Natural killer cell (primary cell): ENCODE measurements around the gene AK1. TPM values are rescaled to one million over a fixed set of nuclear protein-coding genes. Genes with fewer than 3 reads are reported as not detected.
"Not testable (repeated sequence)": the region's sequence is repeated elsewhere in the genome, so short reads cannot be mapped to it uniquely, and the experiment has no call there.

Experiments
- ATAC-seq, 3 donors: fragments of 150-1000 bp in 2 of 3; fragments of 200-7000 bp in 1 of 3; cut with Tn5 transposase; 1 replicate in 1 of 3; 2 replicates in 2 of 3; pipeline ENCODE4 v1.10.0; 2021; ENCODE audit warnings: mild to moderate bottlenecking in 2 of 3, moderate library complexity in 2 of 3
- DNase-seq, 2 donors: peaks; one replicate each; pipeline versions ENCODE4 v3.0.0 to v3.0.0-alpha.2; 2013 to 2021; ENCODE audit warnings: mixed read lengths in 1 of 2
- H3K27ac ChIP-seq: one replicate; pipeline ENCODE4 v1.5.1; 2013; ENCODE audit warnings: mild to moderate bottlenecking, low read length
- H3K27me3 ChIP-seq: one replicate; pipeline ENCODE4 v1.6.1; 2013; ENCODE audit warnings: low read length; ENCODE audit not compliant: control insufficient read depth, insufficient read depth
- H3K36me3 ChIP-seq: one replicate; pipeline ENCODE4 v1.6.1; 2013; ENCODE audit warnings: low read length; ENCODE audit not compliant: control insufficient read depth, insufficient read depth
- H3K4me1 ChIP-seq: one replicate; pipeline ENCODE4 v1.6.1; 2013; ENCODE audit warnings: low read length; ENCODE audit not compliant: control insufficient read depth, insufficient read depth
- H3K4me3 ChIP-seq: one replicate; pipeline ENCODE4 v1.5.1; 2013; ENCODE audit warnings: low read length
- H3K9me3 ChIP-seq: one replicate; pipeline ENCODE4 v1.6.1; 2013; ENCODE audit warnings: low read length; ENCODE audit not compliant: control insufficient read depth, insufficient read depth
- H3K27ac Mint-ChIP-seq, 2 donors: one replicate each; pipeline ENCODE4 v1.8.0; 2022; ENCODE audit warnings: mild to moderate bottlenecking in 2 of 2, mixed read lengths in 2 of 2, moderate library complexity in 1 of 2
- H3K27me3 Mint-ChIP-seq, 2 donors: one replicate each; pipeline ENCODE4 v1.8.0; 2022; ENCODE audit warnings: low read depth in 2 of 2, mixed read lengths in 2 of 2
- H3K36me3 Mint-ChIP-seq: one replicate; pipeline ENCODE4 v1.8.0; 2022; ENCODE audit warnings: mixed read lengths
- H3K4me1 Mint-ChIP-seq, 2 donors: one replicate each; pipeline ENCODE4 v1.8.0; 2022; ENCODE audit warnings: mixed read lengths in 2 of 2
- H3K4me3 Mint-ChIP-seq: one replicate; pipeline ENCODE4 v1.8.0; 2022; ENCODE audit warnings: mild to moderate bottlenecking, moderate library complexity, mixed read lengths
- H3K9me3 Mint-ChIP-seq, 2 donors: one replicate each; pipeline ENCODE4 v1.8.0; 2022; ENCODE audit warnings: mixed read lengths in 2 of 2
- CTCF ChIP-seq: fragments of 200-600 bp; IDR thresholded peaks from one replicate; pipeline ENCODE4 v1.8.0; 2022; ENCODE audit warnings: antibody characterized with exemption
- WGBS: methylation state at CpG from one replicate; pipeline ENCODE4 v1.1.7; 2013; ENCODE audit warnings: missing lambda C conversion rate; ENCODE audit not compliant: insufficient coverage; 5-methylcytosine and 5-hydroxymethylcytosine counted together
- intact Hi-C: fragments of 100-400 bp; cut with micrococcal nuclease; formaldehyde crosslinking; loops from one replicate; pipeline ENCODE4 v1.14.2; 2022
- total RNA-seq, 4 donors: library from RNA; stranded (reverse); fragments of 120-200 nt in 1 of 4; gene quantifications; one replicate each; pipeline versions ENCODE4 v1.2.3 to v1.2.4, GENCODE V29; 2013 to 2022

Gene AK1
- total RNA-seq, 3 donors from 2014 or later (not counting 1 experiment from before 2014, with no cell fraction given) = 47.3 to 76.3 (median 54.2) TPM

DNA sequence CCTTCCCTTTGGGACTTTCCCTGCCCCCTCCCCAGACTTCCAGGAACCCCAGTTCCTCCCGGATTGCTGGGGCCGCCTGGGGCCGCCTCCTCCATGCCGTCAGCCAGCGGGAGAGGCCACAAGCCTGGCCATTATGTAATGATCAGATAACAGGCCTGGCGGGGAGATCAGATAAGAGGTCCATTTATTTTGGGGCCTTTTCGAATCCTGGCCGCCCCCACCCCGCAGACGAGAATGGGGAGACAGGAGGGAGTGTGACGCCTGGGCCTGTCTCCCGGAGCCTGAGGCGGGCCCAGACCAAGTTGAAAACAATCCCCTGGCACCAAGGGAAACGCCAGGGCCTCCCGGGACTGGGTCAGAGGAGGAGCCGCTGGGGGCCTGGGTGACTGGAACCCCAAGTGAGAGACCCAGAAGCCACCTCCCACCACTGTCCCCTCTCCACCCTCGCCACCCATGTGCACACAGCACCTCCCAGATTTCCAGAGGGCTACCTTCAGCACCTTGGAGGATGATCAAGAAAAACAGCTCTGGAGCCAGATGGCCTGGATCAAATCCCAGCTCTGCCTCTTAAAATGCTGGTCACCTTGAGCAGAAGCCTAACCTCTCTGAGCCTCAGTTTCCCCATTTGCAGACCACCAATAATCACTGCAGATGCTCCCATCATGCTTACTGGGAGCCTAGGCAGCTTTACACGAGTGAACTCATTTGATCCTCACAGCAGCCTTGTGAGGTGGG, 30.9 kb downstream of the AK1 start:
- no peak for TF ChIP-seq CTCF
- Mint-ChIP-seq H3K27me3 (no peaks in the 10 kb centered on the region), H3K36me3 (peaks cover 9% of the 10 kb centered on the region), H3K9me3 (peaks cover 0 to 8% of the 10 kb centered on the region in 2 donors), H3K4me3 (no peak overlapping the region), H3K27ac (peak overlapping the region; percentile 14 to 22), H3K4me1 (peaks cover 3 to 15% of the 10 kb centered on the region in 2 donors)
- Histone ChIP-seq H3K4me3 (no peak overlapping the region), H3K4me1 (peaks cover 5% of the 10 kb centered on the region), H3K36me3 (peaks cover 3% of the 10 kb centered on the region), H3K9me3 (peaks cover 14% of the 10 kb centered on the region), H3K27me3 (no peaks in the 10 kb centered on the region), H3K27ac (no peak overlapping the region)
- ATAC-seq = no peak
- intact Hi-C loops = no loop called here
- DNase-seq = no peak
- 89% methylated on average over 18 of the region's 18 CpGs for WGBS

DNA sequence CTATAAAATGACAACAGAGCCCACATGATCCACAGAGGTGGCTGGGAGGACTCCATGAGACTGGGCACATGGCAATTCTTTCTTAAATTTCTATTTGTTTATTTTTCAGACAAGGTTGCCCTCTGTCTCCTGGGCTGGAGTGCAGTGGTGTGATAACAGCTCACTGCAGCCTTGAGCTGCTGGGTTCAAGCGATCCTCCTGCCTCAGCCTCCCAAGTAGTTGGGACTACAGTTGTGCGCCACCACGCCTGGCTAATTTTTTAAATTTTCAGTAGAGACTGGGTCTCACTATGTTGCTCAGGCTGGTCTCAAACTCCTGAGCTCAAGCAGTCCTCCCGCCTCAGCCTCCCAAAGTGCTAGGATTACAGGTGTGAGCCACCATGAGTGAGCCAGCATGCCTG, 31.9 kb downstream of the AK1 start:
- H3K9me3 Mint-ChIP-seq, ATAC-seq, H3K4me3 Mint-ChIP-seq, H3K36me3 Mint-ChIP-seq, H3K36me3 ChIP-seq, H3K4me3 ChIP-seq, H3K4me1 ChIP-seq, H3K27ac ChIP-seq, DNase-seq, intact Hi-C loops, H3K27me3 Mint-ChIP-seq, H3K27me3 ChIP-seq, H3K27ac Mint-ChIP-seq: not testable (repeated sequence)
- H3K9me3 ChIP-seq = peaks cover 14% of the 10 kb centered on the region
- H3K4me1 Mint-ChIP-seq = peaks cover 0 to 12% of the 10 kb centered on the region in 2 donors
- 96% methylated on average over 4 of the region's 4 CpGs for WGBS

DNA sequence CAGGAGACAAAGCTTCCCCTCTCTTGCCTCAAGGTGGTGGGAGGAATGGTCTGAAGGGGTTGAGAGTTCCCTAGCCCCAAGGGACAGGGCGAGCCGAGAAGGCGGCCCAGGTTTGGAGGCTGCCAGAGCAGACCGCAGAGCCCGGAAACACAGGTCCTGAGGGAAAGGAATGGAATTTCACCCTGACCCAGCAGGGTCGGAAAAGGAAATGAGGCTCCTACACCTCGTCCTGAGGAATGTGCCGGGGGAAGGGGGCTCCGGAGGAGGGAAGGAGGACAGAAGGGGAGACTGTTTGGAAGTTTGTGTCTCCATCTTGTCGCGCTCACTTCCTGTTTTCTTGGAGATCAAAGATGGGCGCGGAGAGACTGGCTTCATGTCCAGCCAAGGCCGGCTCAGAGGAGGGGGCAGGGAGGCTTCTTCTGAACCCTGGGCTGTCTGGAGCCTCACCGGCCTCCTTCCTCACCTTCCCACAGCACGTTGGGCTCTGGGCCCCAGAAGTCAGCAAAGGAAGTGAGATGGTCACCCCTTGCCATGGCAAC, 32.6 kb downstream of the AK1 start:
- DNase-seq (no peak), ATAC-seq (no peak)
- TF ChIP-seq CTCF = no peak
- H3K4me3 ChIP-seq = no peak overlapping the region
- Mint-ChIP-seq H3K4me3 (no peak overlapping the region), H3K36me3 (peaks cover 9% of the 10 kb centered on the region), H3K27me3 (no peaks in the 10 kb centered on the region), H3K27ac (no peak overlapping the region), H3K9me3 (peaks cover 0 to 8% of the 10 kb centered on the region in 2 donors), H3K4me1 (peaks cover 0 to 12% of the 10 kb centered on the region in 2 donors)
- no peaks in the 10 kb centered on the region for H3K27me3 ChIP-seq
- no peak overlapping the region for H3K27ac ChIP-seq
- H3K36me3 ChIP-seq = peaks cover 4% of the 10 kb centered on the region
- H3K9me3 ChIP-seq = peaks cover 13% of the 10 kb centered on the region
- intact Hi-C loops = no loop called here
- 97% methylated on average over 14 of the region's 16 CpGs for WGBS
- H3K4me1 ChIP-seq = peaks cover 5% of the 10 kb centered on the region

- H3K9me3 ChIP-seq = no peaks in the 10 kb centered on the region
- no peak overlapping the region for H3K4me3 ChIP-seq
- no peak overlapping the region for H3K27ac Mint-ChIP-seq
- no peaks in the 10 kb centered on the region for H3K27me3 Mint-ChIP-seq
- H3K36me3 Mint-ChIP-seq = no peaks in the 10 kb centered on the region
- DNase-seq = no peak
- H3K4me1 Mint-ChIP-seq = no peaks in the 10 kb centered on the region
- H3K27me3 ChIP-seq = no peaks in the 10 kb centered on the region
- H3K9me3 Mint-ChIP-seq = no peaks in the 10 kb centered on the region
- intact Hi-C loops = no loop called here
- TF ChIP-seq CTCF = no peak
- ATAC-seq = no peak
- H3K27ac ChIP-seq = no peak overlapping the region
- peaks cover 3% of the 10 kb centered on the region for H3K4me1 ChIP-seq
- H3K4me3 Mint-ChIP-seq = no peak overlapping the region
- 89% methylated on average over 15 of the region's 15 CpGs for WGBS
- peaks cover 4% of the 10 kb centered on the region for H3K36me3 ChIP-seq
These were observed 36.2 kb downstream of the AK1 start for GRCh38 chr9:127841087-127841835.
